Activated CD4-positive, alpha-beta T cell treated with anti-CD3 and anti-CD28 coated beads for 1 hour (primary cell): Measurements from ENCODE around the gene CAB39.
A peak's percentile ranks its signal among the peaks of the same experiment; 100 is the strongest.

Source experiments
- DNase-seq: peaks from one replicate; pipeline ENCODE4 v3.0.0-alpha.2; 2020

The CAB39 gene

GRCh38 chr2:230823264-230823964 is 110.8 kb downstream of the CAB39 start:
- no peak for DNase-seq

GRCh38 chr2:230824406-230824978 is 111.8 kb downstream of the CAB39 start:
- DNase-seq: peak; percentile 19

- no peak for DNase-seq
Measured at GRCh38 chr2:230825354-230825753, 112.7 kb downstream of the CAB39 start.

- no peak for DNase-seq
Measured at GRCh38 chr2:230827774-230828271, 115.2 kb downstream of the CAB39 start.

GRCh38 chr2:230828272-230828961 is 115.8 kb downstream of the CAB39 start:
- DNase-seq: no peak

GRCh38 chr2:230829293-230829692 is 116.7 kb downstream of the CAB39 start:
- DNase-seq: no peak

- DNase-seq: no peak
Measured at GRCh38 chr2:230829959-230830358, 117.3 kb downstream of the CAB39 start.

GRCh38 chr2:230830428-230830827 is 117.8 kb downstream of the CAB39 start:
- no peak for DNase-seq

GRCh38 chr2:230840301-230840700 is 127.7 kb downstream of the CAB39 start:
- no peak for DNase-seq

GRCh38 chr2:230842473-230842872 is 129.8 kb downstream of the CAB39 start:
- no peak for DNase-seq

- DNase-seq: no peak
Measured at GRCh38 chr2:230843132-230843531, 130.5 kb downstream of the CAB39 start.

- DNase-seq: no peak
Measured at GRCh38 chr2:230846360-230846759, 133.7 kb downstream of the CAB39 start.

GRCh38 chr2:230847883-230848388 is 135.3 kb downstream of the CAB39 start:
- DNase-seq: peak; percentile 79

- peak; percentile 52 for DNase-seq
Measured at GRCh38 chr2:230849633-230850357, 137.2 kb downstream of the CAB39 start.

GRCh38 chr2:230850358-230850658 is 137.7 kb downstream of the CAB39 start:
- DNase-seq: no peak

- no peak for DNase-seq
Measured at GRCh38 chr2:230852113-230852512, 139.5 kb downstream of the CAB39 start.

GRCh38 chr2:230861552-230862255 is 149.1 kb downstream of the CAB39 start:
- DNase-seq: no peak

- no peak for DNase-seq
Measured at GRCh38 chr2:230862292-230862691, 149.7 kb downstream of the CAB39 start.

- no peak for DNase-seq
Measured at GRCh38 chr2:230863031-230863430, 150.4 kb downstream of the CAB39 start.

GRCh38 chr2:230863442-230864121 is 150.9 kb downstream of the CAB39 start:
- DNase-seq: no peak

GRCh38 chr2:230864122-230864604 is 151.5 kb downstream of the CAB39 start:
- DNase-seq: no peak
